GM12878 (cell line): Measurements from ENCODE around the gene RHEB. TPM values are rescaled to one million over a fixed set of nuclear protein-coding genes. Genes with fewer than 3 reads are reported as not detected.

Source experiments
- ATAC-seq: fragments of 200-7000 bp; cut with Tn5 transposase; 3 replicates; pipeline ENCODE4 v1.9.1; 2020; ENCODE audit warnings: mild to moderate bottlenecking, moderate library complexity
- BruUV-seq: library from RNA; stranded (reverse); fragments of 400-500 nt; replicated peaks from 2 replicates; lab custom pipeline; 2021; lab: Mats Ljungman, UMichigan
- CTCF ChIA-PET: fragments of 300-600 bp; sonication (Branson Sonifier 250); formaldehyde crosslinking; extraction: SDS; loops from one replicate; lab custom pipeline; 2021; ENCODE audit warnings: inconsistent platforms; lab: Yijun Ruan, JAX
- POLR2A ChIA-PET: fragments of 350-600 bp; formaldehyde crosslinking; extraction: SDS; loops from one replicate; lab custom pipeline; 2021; ENCODE audit warnings: inconsistent platforms; lab: Charles Lee
- RAD21 ChIA-PET: fragments of 300-600 bp; sonication (Branson Sonifier 250); formaldehyde crosslinking; loops from one replicate; lab custom pipeline; 2023; ENCODE audit warnings: antibody characterized with exemption; ENCODE audit not compliant: unreplicated experiment; lab: Charles Lee
- SMC1A ChIA-PET: fragments of 300-600 bp; sonication (Branson Sonifier 250); formaldehyde crosslinking; loops from one replicate; lab custom pipeline; 2023; ENCODE audit not compliant: unreplicated experiment, uncharacterized antibody; lab: Charles Lee
- DNase-seq: peaks from one replicate; pipeline ENCODE4 v3.0.0-alpha.2; 2011; ENCODE audit warnings: low read depth, low spot score
- FAIRE-seq: peaks from 3 replicates; lab custom pipeline; 2011; peaks lifted over from hg19 to GRCh38; lab: Jason Lieb, UNC
- H2AFZ ChIP-seq: 2 replicates; pipeline ENCODE4 v1.6.0; 2011; ENCODE audit warnings: low read depth, low read length, control low read depth; ENCODE audit not compliant: control insufficient read depth
- H3K27ac ChIP-seq: 2 replicates; pipeline ENCODE4 v1.5.1; 2011; ENCODE audit warnings: control low read depth; ENCODE audit not compliant: control insufficient read depth, insufficient read depth
- H3K27me3 ChIP-seq, 2 experiments: replicated peaks in 1 of 2; 2 replicates each; pipeline versions ENCODE4 v1.6.0 to v1.6.1; 2011; ENCODE audit warnings: low read length in 1 of 2; ENCODE audit not compliant: control insufficient read depth in 2 of 2, insufficient read depth in 2 of 2
- H3K36me3 ChIP-seq, 2 experiments: 2 replicates each; pipeline ENCODE4 v1.5.1; 2011; ENCODE audit warnings: low read length in 1 of 2; ENCODE audit not compliant: control insufficient read depth in 2 of 2, insufficient read depth in 2 of 2
- H3K4me1 ChIP-seq: 2 replicates; pipeline ENCODE4 v1.6.1; 2011; ENCODE audit warnings: mild to moderate bottlenecking, low read length, moderate library complexity, mixed read lengths; ENCODE audit not compliant: control insufficient read depth, insufficient read depth
- H3K4me2 ChIP-seq: 2 replicates; pipeline ENCODE4 v1.6.0; 2011; ENCODE audit warnings: control low read depth; ENCODE audit not compliant: control insufficient read depth, insufficient read depth
- H3K4me3 ChIP-seq: fragments of 200-600 bp; sonication (generic); 2 replicates; pipeline ENCODE4 v1.5.1; 2016
- H3K79me2 ChIP-seq: 2 replicates; pipeline ENCODE4 v1.6.0; 2011; ENCODE audit warnings: low read length; ENCODE audit not compliant: control insufficient read depth, insufficient read depth
- H3K9ac ChIP-seq: 2 replicates; pipeline ENCODE4 v1.8.0; 2011; ENCODE audit warnings: low read length, control low read depth, mixed read lengths; ENCODE audit not compliant: control insufficient read depth, insufficient read depth
- H3K9me3 ChIP-seq: replicated peaks from 3 replicates; pipeline ENCODE4 v1.5.1; 2011; ENCODE audit warnings: mild to moderate bottlenecking, low read length; ENCODE audit not compliant: control insufficient read depth, insufficient read depth
- H4K20me1 ChIP-seq: 2 replicates; pipeline ENCODE4 v1.6.0; 2011; ENCODE audit not compliant: control insufficient read depth, insufficient read depth
- BMI1 ChIP-seq: fragments of 450-650 bp; IDR thresholded peaks from 2 replicates; pipeline ENCODE4 v1.6.1; 2016; ENCODE audit warnings: mild to moderate bottlenecking, moderate library complexity, borderline replicate concordance
- KAT2A ChIP-seq: conservative IDR thresholded peaks from 2 replicates; pipeline ENCODE4 v1.6.1; 2011; ENCODE audit warnings: low read depth, low read length; ENCODE audit not compliant: control insufficient read depth
- KDM1A ChIP-seq: fragments of 200-600 bp; sonication (generic); IDR thresholded peaks from 2 replicates; pipeline ENCODE4 v1.6.1; 2016; ENCODE audit warnings: borderline replicate concordance
- POLR2AphosphoS5 ChIP-seq: IDR thresholded peaks from 2 replicates; pipeline ENCODE4 v1.6.1; 2011; ENCODE audit warnings: mild to moderate bottlenecking, low read length, inconsistent platforms
- ZNF24 ChIP-seq: fragments of 450-650 bp; IDR thresholded peaks from 2 replicates; pipeline ENCODE4 v1.6.1; 2017; ENCODE audit warnings: antibody characterized with exemption, mild to moderate bottlenecking
- WGBS: methylation state at CpG from one replicate; pipeline ENCODE4 v1.1.6; 2016; ENCODE audit warnings: low lambda C conversion rate; ENCODE audit not compliant: insufficient replicate concordance, insufficient coverage; ENCODE audit errors: missing lambda C conversion rate; 5-methylcytosine and 5-hydroxymethylcytosine counted together
- in situ Hi-C: fragments of 300-500 bp; cut with MboI; formaldehyde crosslinking; loops from 9 replicates; pipeline ENCODE4 v1.14.3; 2018; ENCODE audit warnings: mixed read lengths
- intact Hi-C: fragments of 100-400 bp; cut with micrococcal nuclease; formaldehyde crosslinking; loops from one replicate; pipeline ENCODE4 v1.14.2; 2022; ENCODE audit not compliant: unreplicated experiment
- polyA plus RNA-seq, 11 experiments: library from polyadenylated mRNA; depleted of rRNA in 4 of 11; unstranded in 6 of 11; stranded (reverse) in 5 of 11; fragments of >200 nt; fragmentation: Nextera tagmentation in 4 of 11; fragmentation: Illumina TruSeq in 1 of 11; extraction: Ambion mirVana in 4 of 11; extraction: Trizol in 1 of 11; gene quantifications; 1 replicate in 1 of 11; 2 replicates in 10 of 11; pipeline versions ENCODE4 v1.2.1 to v1.2.3, GENCODE V29; 2011 to 2016; ENCODE audit warnings: inconsistent platforms in 2 of 11, missing spikeins in 2 of 11, low read depth in 1 of 11
- total RNA-seq, 4 experiments: library from RNA; depleted of rRNA in 3 of 4; stranded (reverse); fragments of >200 nt in 3 of 4; fragmentation: Illumina TruSeq in 1 of 4; extraction: Trizol in 1 of 4; gene quantifications; 2 replicates each; pipeline versions ENCODE4 v1.2.1 to v1.2.3, GENCODE V29; 2013 to 2021

Gene RHEB
- total and polyA plus RNA-seq, 10 of the 15 experiments (the other 5 are each of a cell fraction or from before 2014, with no cell fraction given): 6.2 to 67.8 (median 38.0) TPM

DNA sequence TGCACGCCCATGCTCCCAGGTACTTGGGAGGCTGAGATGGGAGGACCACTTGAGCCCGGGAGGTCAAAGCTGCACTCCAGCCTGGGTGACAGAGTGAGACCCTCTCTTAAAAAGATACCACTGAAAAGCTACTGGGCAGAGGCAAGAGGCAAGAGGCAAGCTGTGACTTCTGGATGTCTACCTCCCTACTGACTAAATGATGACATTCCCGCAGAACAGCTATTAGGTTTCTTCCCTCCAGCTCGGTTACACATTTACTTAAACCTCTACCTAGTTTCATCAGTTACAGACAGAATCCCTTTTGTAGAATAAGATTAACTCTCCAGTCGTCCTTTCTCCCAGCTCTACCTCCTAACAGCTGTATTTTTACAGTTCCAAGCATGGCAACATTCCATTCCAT lies 21.2 kb downstream of the RHEB start (continued):
- TF ChIP-seq KAT2A: no peak
- no peak for TF ChIP-seq ZNF24
- no peak for TF ChIP-seq KDM1A
- TF ChIP-seq, all 136 proteins: peak for 0

- no TSS peak for BruUV-seq
- H2AFZ ChIP-seq: no peak overlapping the region
- ATAC-seq (no peak; the same call in 2 of the 3 replicates), FAIRE-seq (no peak), DNase-seq (no peak)
- over 99% methylated on average over 10 of the region's 10 CpGs for WGBS
- no peak overlapping the region for H3K27ac ChIP-seq
- no peaks in the 10 kb centered on the region; the same call in 1 of the 2 replicates for H4K20me1 ChIP-seq
- H3K4me3 ChIP-seq: no peak overlapping the region
- intact Hi-C loops: no loop called here
- no peak overlapping the region for H3K4me2 ChIP-seq
- in situ Hi-C loops: no loop called here
- H3K9me3 ChIP-seq: no peaks in the 10 kb centered on the region; the same call in none of the 3 replicates
- POLR2A ChIA-PET: interaction anchor here (1.0 to 1.4 kb wide), 2 partner anchors 11 to 16 kb away, joined by 3 to 5 read pairs; no protein-coding TSS in a partner anchor
- CTCF ChIA-PET: interaction anchor here (1.2 to 1.8 kb wide), 3 partner anchors 9 to 11 kb away, joined by 3 to 9 read pairs (median 7); no protein-coding TSS in a partner anchor
- RAD21 ChIA-PET: no interaction called here
- H3K9ac ChIP-seq: no peak overlapping the region
- peaks cover 22% of the 10 kb centered on the region for H3K4me1 ChIP-seq
- peaks cover 95% of the 10 kb centered on the region for H3K79me2 ChIP-seq
- SMC1A ChIA-PET: interaction anchor here (0.6 to 2.5 kb wide), 7 partner anchors 8 to 25 kb away, joined by 3 to 8 read pairs (median 4); no protein-coding TSS in a partner anchor
- no peak for TF ChIP-seq BMI1
- TF ChIP-seq POLR2AphosphoS5: 0 out of 2 replicates have a peak, but pooled peaks have one; percentile 35
- peaks cover 1 to 2% of the 10 kb centered on the region in 2 experiments; a peak in 3 of 4 replicates for H3K36me3 ChIP-seq
- no peaks in the 10 kb centered on the region for H3K27me3 ChIP-seq
These were observed 22.3 kb downstream of the RHEB start for GRCh38 chr7:151497306-151497871.
